NCI-H748 (cell line): ENCODE data around the gene ARL3.

Source experiments
- DNase-seq: peaks from one replicate; lab custom pipeline; 2025; ENCODE audit not compliant: unreplicated experiment; lab: John Stamatoyannopoulos, UW

The ARL3 gene

DNA sequence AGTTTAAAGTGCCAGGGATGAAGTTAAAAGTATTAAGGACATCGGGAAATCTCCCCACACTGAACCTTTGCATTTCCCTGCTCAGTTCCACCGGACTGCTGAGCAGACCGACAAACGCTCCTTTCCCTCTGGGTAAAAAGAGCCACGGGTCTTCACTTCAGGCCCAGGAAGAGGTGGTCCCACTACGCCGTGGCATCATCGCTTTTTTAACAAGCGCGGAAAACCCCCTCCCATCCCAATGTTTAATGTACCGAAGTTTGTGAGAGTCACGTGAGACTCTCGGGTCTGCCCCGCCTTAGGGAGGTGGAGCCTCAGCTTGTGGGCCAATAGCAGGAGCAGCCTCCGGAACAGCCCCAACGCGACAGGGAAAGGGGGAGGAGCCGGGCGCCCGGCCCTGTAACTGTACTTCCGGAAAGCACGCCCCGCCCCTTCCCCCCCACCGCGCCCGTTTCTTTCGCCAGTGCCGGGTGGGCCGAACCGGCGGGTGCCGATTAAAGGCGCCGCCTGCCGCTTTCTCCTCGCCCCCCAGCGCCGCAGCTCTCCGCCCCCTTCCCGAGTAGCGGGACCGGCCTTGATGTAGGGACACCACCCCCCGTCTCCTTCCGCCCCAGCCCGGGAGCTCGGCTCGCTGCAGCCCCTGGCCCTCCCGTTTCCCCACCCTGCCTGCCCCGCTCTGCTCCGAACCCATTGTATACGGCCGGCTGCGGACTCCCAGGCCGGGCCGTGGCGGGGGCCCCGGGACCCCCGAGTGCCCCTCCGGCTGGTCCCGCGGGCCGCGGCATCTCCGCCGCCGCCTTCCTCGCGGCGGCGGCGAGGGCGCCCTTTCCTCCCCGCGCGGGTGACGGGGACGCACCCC lies 72.1 kb downstream of the ARL3 start:
- peak; percentile 96 for DNase-seq

DNA sequence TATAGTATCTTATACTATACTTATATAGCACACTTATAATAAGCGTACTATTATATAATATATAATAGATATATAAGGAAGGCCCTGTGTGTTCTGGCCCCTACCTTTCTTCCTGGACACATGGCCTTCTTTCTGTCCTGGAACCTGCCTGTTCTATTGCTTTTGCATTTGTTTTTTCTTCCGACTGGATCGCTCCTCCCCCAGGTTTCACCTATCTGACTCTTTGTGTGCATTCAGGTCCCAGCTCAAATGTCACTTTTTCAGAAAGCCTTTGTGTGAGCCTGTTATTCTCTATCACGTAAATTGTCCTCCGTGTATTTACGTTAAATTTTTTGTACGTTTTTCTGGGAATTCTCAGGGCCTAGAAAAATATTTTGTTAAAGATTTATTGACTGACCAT lies 72.8 kb downstream of the ARL3 start:
- peak; percentile 64 for DNase-seq

DNA sequence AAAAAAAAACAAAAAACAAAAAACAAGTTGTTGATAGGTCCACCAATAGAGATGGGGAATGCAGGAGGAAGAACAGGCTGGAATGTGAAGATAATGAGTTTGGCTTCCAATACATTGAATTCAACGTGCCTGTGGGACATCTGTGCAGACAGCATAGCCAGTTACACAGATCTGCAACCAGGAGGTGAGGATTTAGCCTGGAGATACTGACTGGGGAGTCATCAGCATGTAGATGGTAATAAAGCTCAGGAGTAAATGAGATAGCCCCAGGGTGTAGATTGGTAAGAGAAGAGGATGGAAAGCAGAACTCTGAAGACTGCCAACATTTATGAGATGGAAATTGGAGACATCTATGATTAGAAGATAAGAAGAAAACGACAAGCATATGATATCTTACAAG lies 74.7 kb downstream of the ARL3 start:
- no peak for DNase-seq

GRCh38 chr10:102635377-102635776 lies 78.8 kb downstream of the ARL3 start:
- no peak for DNase-seq

DNA sequence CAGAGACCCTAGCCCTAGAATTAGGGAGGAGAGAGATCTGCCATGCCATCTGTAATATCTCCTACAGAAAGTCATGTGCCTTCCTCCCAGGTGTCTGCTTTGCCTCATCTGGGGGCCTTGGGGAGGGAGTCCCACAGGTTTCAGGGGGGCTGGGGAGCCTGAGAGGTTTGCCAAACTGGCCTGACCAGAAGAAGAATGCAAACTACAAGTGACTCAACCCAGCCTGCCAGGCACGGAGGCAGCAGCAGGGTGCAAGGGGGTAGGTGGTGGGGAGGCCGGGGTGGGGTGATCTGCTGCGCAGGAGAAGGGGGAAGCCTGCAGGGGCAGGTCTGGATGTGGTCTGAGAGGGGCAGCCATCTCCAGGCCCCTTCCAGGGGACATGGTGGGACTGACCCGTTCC lies 79.5 kb downstream of the ARL3 start:
- no peak for DNase-seq

DNA sequence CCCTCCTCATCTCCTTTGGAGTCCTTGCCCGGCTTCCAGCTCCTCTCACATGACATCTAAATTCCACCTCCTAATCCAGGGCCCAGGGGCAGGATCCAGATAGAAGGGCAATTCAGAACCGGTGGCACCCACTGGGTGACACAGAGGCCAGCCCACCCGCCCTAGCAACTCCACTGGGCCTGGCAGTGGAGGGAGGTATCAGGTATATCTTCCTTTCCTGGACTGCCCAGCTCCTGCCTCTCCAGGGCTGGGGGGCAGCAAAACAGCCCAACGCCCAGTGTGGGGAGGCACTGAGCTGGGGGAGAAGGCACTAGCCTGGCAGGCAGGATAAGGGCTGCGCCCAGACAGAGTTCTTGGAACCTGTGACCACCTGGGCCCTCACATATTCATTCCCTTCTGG lies 80.3 kb downstream of the ARL3 start:
- no peak for DNase-seq

- DNase-seq, result no peak
These were observed 80.9 kb downstream of the ARL3 start for GRCh38 chr10:102633287-102633686.

- no peak for DNase-seq
These were observed 81.6 kb downstream of the ARL3 start for GRCh38 chr10:102632394-102633111.

DNA sequence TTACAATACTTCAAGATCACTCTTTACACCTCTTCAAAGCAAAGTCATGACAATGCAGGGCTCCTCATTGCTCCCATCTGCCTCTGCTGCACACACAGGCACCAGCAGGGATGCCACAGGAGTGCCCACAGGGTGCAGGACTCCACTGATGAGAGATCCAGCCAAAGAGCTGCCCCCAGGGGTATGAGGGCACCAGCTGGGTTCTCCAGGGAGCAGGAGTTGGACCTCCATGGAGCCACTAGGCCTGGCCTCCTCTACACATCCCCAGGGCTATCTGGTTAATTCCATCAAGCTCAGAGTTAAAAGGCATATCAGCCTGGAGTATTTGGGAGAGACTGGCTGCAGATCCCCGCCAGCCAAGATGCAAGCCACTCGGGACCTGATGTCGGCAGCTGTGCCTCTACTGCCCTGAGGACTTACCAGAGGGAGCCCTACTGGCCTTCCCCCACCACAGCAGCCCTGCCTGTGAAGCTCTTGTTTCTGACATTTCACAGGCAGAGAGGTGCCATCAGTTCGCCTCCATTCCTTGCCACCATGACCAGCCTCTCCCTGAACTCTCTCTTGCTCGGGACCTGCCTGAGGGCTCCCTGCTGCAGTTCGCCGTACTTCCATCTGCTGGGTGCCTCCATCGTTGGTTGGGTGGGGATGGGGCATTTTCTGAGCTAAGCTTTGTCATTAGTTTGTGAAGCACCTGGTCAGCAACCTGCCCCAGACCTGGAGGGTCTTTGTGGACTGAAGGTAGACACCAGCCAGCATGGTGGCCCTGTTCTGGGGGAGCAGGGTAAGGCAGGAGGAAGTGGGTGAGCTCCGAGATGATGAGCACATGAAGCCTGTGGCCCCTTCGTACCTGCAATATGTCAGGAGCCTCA lies 82.4 kb downstream of the ARL3 start:
- DNase-seq, result no peak

DNA sequence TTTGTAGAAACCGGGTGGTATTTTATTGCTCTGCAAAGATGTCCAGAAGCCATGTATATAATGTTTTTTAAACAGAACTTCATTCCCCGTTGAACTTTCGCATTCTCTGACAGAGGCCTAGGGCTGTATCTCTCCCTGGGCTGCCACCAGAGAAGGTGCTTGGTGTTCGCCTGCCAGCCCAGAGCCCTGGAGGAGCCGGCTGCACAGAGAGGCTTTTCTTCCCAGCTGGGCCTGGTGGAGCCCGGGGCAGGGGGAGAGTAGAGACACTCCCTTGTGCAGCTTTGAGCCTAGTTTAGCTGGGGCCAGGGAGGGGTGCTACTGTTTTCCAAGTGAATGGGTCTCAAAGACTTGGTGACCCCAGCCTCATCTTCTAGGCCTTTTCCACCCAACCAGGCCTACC lies 83.5 kb downstream of the ARL3 start:
- no peak for DNase-seq

DNA sequence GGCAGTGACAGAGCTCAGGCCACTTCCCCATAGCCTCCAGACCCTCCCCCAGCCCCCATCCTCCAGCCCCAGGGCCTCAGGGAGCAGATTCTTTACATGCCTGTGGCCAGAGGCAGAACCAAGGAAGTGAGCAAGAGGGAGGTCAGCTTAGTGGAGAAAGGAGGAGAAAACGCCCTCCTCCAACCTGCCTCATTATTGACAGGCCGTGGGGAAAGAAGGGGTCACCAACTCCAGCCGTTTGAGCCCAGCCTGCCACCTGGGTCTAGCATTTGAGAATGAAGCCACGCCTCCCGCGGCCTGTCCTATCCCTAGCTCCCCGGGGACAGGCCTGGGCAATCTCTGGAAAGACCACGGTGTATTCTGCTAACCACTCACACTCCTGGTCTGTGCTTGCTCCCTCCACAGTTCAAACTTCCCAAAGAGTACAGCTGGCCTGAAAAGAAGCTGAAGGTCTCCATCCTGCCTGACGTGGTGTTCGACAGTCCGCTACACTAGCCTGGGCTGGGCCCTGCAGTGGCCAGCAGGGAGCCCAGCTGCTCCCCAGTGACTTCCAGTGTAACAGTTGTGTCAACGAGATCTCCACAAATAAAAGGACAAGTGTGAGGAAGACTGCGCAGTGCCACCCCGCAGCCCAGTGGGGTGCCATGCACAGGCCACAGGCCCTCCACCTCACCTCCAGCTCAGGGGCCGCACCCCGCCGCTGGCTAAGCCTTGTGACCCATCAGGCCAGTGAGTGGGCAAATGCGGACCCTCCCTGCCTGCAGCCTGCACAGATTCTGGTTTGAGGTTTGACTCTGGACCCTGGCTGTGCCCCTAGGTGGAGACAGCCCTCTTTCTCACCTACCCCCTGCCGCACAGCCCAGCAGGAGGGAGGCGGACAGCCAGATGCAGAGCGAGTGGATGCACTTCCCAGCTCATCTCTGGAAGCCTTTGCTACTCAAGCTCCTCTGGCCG lies 84.3 kb downstream of the ARL3 start:
- no peak for DNase-seq

DNA sequence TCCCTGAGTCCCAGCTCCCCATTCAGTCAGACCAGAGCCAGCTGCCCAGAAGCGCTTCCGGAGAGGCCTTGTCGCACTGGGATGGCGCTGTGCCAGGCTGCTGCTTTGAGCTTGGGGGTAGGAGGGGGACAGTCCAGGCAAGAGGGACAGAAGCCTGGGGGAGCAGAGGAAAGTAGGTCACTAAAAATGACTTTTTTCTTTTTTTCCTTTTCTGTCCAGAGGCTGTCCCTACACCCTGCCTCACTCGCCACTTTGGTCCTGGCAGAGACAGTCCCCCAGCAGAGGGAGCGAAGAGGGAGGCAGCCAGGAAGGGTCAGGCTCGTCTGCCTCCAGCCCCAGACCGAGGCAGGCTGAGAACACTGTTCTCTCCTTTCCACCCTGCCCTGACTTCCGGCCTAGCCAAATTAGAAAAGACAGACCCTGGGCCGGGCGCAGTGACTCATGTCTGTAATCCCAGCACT lies 85.7 kb downstream of the ARL3 start:
- no peak for DNase-seq

- no peak for DNase-seq
These were observed 86.4 kb downstream of the ARL3 start for GRCh38 chr10:102627736-102628293.

DNA sequence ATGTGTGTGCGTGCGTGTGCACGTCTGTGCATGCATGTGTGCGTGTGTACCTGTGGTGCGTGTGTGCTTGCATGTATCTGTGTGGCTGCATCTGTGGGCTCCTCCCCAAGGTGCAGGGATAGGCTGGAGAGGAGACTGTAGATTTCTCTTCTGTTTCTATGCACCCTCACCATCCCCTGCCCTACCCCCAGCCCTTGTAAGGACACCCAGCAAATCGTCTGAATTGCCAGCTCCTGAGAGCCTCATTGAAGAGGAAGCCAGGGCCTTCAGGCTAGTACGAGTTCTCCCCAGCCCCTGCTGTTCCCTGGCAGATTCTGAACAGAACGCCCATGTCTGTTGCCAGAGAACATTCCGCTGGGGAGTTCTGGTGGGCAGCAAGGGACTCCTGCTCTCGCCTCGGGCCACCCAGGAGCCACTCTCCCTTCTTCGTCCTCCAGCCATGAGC lies 86.9 kb downstream of the ARL3 start:
- no peak for DNase-seq

- no peak for DNase-seq
These were observed 88.0 kb downstream of the ARL3 start for GRCh38 chr10:102626026-102626685.

GRCh38 chr10:102624751-102625645 lies 89.2 kb downstream of the ARL3 start:
- no peak for DNase-seq

DNA sequence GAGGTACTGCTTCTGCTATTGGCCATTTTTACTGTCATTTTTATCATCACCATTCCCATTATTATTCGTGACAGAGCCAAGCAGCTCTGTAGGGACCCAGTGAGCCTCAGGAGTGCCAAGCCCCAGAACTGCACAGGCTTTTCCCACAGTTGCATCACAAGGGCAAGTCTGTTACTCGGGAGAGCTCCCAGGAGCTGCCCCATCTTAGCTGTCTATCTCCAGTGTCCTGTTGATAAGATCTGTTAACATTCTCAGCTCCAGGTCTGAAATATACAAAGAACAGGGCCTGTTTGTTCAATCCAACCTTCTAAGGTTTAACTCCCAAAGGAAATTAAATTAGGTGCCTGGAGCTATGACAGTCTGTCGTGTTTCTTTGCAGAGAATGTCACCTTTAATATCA lies 90.1 kb downstream of the ARL3 start:
- DNase-seq, result no peak
